ENCODE results near the gene LHCGR.

Gene LHCGR

GRCh38 chr2:48755473-48755872 lies at the start of gene LHCGR:
TSS of gene LHCGR (minus strand) at chr2:48755724. CDS start at chr2:48755671, 53 bp downstream.
- no peak within 1 kb of the TSS for H3K4me3 ChIP-seq (replicated peaks; ENCODE audit: low read depth, low read length)
- no peak for TF ChIP-seq CTCF (IDR thresholded peaks at IDR 0.05; ENCODE audit: low read length, missing control alignments)
- peak; percentile 7 for DNase-seq (ENCODE audit: low read depth)

- no peak for TF ChIP-seq CTCF (IDR thresholded peaks at IDR 0.05; ENCODE audit: low read length, missing control alignments)
- no peak for DNase-seq (ENCODE audit: low read depth)
- no peak overlapping the region for H3K4me3 ChIP-seq (replicated peaks; ENCODE audit: low read depth, low read length)
Measured at GRCh38 chr2:48799601-48800000, 44.1 kb upstream of the LHCGR start.

- no peak for TF ChIP-seq CTCF (IDR thresholded peaks at IDR 0.05; ENCODE audit: low read length, missing control alignments)
- no peak overlapping the region for H3K4me3 ChIP-seq (replicated peaks; ENCODE audit: low read depth, low read length)
- no peak for DNase-seq (ENCODE audit: low read depth)
Measured at GRCh38 chr2:48795065-48795464, 39.5 kb upstream of the LHCGR start.

GRCh38 chr2:48793671-48794070 lies 38.1 kb upstream of the LHCGR start:
- no peak for DNase-seq (ENCODE audit: low read depth)
- no peak for TF ChIP-seq CTCF (IDR thresholded peaks at IDR 0.05; ENCODE audit: low read length, missing control alignments)
- H3K4me3 ChIP-seq (replicated peaks; ENCODE audit: low read depth, low read length), result no peak overlapping the region

- no peak for TF ChIP-seq CTCF (IDR thresholded peaks at IDR 0.05; ENCODE audit: low read length, missing control alignments)
Measured at GRCh38 chr2:48792030-48792429, 36.5 kb upstream of the LHCGR start.

GRCh38 chr2:48790407-48791170 lies 35.1 kb upstream of the LHCGR start:
- DNase-seq (ENCODE audit: low read depth), result no peak
- H3K4me3 ChIP-seq (replicated peaks; ENCODE audit: low read depth, low read length), result no peak overlapping the region
- TF ChIP-seq CTCF (IDR thresholded peaks at IDR 0.05; ENCODE audit: low read length, missing control alignments), result no peak

More at GRCh38 chr2:48792030-48792429, 36.5 kb upstream of the LHCGR start:
- no peak overlapping the region for H3K4me3 ChIP-seq (replicated peaks; ENCODE audit: low read depth, low read length)
- DNase-seq (ENCODE audit: low read depth), result no peak

- no peak overlapping the region for H3K4me3 ChIP-seq (replicated peaks; ENCODE audit: low read depth, low read length)
- no peak for DNase-seq (ENCODE audit: low read depth)
- no peak for TF ChIP-seq CTCF (IDR thresholded peaks at IDR 0.05; ENCODE audit: low read length, missing control alignments)
Measured at GRCh38 chr2:48787580-48787979, 32.1 kb upstream of the LHCGR start.

Measured in fibroblast of pulmonary artery (primary cell).